ENCODE data around the gene AKR1B15.

Gene AKR1B15

DNA sequence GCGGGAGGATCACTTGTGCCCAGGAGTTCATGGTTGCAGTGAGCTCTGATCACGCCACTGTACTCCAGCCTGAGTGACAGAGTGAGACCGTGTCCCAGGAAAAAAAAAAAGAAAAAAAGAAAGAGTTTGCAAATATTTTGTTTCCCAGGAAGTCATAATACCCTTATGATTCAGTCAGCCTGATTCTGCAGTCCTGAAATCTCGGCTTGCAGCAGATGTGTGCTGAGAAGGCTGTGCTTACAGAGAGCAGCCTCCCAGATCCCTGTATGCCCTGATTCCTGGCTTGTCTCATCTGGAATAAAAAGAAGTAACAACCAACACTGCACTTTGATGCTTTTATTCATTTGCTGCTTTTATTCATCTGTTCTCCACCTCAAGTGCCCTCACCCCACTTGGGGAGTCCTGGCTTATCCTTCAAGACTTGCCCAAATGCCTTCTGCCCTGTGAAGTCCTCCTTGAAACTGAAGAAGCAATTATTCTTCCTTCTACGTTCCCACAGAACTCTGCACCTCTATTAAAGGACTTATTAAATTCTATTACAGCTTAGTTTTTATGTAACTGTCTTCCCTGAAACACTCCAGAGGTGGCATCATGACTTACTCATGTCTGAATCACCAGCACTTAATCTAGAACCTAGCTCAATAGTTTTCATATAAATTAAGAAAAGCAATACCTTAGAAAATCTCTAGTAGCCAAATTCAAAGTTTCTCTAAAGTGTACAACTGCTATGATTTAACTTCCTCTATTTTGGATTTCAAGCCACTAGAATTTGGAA, 70.0 kb downstream of the AKR1B15 start:
- DNase-seq, result no peak

DNA sequence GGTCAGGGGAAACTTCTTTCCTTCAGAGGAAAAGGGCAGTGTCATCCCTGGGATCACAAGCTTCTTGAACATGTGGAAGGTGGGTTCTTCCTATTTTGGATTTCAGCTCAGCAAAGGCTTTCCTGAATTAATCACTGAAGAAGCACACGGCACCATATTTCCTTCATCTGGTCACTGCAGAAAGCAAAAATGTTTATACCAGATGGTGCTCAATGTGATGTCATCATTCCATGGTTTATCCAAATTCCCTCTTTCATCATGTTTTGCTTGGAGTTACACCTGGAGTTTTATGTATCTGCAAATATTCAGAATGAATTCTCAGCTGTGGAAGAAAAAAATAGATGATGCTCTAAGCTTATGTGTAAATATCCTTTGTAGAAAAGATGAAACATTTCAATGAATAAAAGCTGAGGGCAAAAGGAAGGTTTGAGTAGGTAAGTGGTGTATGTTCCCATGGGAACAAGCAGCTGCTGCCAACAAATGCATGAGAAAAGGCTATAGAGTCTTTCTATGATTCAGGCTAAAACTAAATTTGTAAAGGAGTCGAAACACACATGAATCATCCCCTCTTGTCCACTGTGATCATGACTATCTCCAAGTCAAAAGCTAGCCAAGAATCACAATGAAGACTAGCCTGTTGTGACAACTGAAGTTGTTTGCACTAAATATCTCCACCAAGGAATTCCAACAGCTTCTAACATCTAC, 70.9 kb downstream of the AKR1B15 start:
- DNase-seq, result no peak

DNA sequence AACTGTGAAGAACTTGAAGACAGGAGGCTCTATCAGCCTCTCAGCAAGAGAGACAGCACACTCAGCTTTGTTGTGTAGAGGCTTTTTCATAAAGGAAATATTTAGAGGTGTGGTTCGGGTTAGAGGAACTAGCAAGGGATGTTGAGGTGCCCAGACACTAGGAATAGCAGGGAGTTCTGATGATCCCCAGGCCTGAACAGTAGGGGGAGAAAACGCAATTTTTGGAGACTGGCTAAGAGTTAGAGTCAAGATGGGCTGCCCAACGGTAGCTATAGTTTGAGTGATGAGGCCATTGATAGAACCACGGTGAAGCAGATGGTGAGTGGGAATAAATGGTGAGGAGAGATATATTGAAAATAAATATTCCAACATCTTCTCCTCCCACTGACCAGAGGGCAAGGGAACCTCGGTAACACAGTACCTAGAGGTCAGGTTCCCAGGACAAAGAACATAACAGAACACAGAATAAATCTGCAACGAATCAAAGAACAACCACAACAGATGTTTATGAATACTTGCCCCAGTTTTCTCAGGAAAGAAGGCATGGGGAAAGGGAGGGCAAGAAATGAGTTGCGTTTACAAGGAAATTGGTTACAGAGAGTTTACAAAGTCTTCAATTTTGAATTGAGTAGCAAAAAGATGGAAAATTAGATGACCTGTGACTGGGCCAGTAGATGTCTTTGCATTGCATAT, 73.5 kb downstream of the AKR1B15 start:
- DNase-seq, result no peak

DNA sequence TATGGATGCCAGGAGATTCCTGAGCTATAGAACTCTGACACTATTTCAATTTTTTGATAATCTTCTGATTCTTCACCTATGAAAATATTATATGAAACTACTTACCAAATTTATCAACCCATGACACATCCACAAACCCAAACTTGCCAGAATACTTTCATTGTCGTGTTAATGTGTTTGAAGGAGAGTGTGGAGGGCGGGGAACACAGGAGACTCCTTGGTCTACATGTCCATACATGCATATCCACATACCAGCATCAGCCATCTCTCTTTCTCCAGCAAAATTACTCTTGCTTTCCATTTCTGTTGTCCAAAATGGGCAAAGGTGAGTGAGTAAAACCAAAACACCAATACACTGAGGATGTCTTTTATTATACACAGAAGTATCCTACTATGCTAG, 74.3 kb downstream of the AKR1B15 start:
- no peak for DNase-seq

DNA sequence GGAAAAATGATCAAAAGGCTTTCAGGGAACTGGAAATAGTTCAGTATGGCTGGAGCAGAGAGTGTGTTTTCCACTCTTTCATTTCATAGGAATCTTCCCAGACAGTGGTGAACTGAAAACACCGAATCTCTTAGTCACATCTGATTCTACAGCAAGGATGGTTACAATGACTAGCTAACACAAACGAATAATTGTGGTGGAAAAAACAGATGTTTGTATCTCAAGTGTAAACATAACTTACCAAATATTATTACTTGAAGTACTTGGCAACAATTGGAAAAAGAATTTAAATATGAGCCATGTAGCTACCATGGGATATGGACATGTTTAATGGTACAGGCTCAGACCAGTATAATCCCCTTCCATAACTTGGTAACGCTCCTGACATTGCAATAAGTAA, 76.6 kb downstream of the AKR1B15 start:
- DNase-seq, result no peak

DNA sequence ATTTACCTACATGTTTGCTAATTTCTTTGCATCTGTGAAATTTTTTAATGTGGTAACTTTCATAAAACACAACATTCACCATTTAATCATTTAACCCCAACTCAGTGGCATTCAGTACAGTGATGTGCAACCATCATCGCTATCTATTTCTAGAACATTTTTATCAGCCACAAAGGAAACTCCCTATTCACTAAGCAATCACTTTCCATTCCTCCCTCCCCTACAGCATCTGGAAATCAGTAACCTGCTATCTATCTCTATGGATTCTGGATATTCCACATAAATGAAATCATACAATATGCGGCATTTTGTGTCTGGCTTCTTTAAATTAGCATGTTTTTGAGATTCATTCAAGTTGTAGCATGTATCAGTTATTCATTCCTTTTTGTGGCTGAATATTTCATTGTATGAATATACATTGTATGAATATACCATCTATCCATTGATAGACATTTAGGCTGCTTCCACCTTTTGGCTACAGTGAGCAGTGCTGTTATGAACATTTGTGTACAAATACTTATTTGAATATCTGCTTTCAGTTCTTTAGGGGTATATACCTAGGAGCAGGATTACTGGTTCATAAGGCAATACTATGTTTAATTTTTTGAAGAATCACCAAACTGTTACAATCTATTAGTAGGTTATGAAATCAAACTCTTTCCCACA, 78.3 kb downstream of the AKR1B15 start:
- no peak for DNase-seq

DNA sequence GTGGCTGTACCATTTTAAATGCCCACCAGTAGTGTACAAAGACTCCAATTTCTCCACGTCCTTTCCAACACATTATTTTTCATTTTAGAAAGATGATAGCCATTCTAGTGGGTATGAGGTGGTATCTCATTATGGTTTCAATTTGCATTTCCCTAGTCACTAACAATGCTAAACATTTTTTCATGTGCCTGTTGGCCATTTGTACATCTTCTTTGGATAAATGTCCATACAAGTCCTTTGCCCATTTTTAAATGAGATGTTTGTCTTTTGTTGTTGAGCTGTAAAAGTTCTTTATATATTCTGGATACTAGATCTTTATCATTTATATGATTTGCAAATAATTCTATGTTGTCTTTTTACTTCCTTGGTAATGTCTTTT, 78.9 kb downstream of the AKR1B15 start:
- no peak for DNase-seq

DNA sequence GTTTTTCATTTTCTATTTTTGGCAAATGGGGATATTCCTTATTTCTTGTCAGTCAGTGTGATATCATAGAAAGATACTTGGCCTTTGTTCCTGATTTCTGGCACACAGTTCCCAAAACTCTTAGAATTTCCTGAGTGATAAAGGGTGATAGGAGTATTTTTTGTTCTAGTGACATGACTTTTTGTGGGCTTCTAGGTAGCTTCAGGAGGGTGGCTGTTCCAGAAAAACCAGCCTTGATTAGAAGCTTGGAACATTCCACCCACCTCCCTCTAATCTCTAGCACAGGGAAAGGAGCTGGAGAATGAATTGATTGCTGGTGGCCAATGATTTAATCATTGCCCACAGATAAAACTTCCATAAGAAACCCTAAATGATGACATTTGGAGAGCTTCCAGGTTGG, 80.5 kb downstream of the AKR1B15 start:
- DNase-seq, result no peak
